ENCODE data around the gene ICAM3.
A peak's percentile ranks its signal among the peaks of the same experiment; 100 is the strongest.

The ICAM3 gene

DNA sequence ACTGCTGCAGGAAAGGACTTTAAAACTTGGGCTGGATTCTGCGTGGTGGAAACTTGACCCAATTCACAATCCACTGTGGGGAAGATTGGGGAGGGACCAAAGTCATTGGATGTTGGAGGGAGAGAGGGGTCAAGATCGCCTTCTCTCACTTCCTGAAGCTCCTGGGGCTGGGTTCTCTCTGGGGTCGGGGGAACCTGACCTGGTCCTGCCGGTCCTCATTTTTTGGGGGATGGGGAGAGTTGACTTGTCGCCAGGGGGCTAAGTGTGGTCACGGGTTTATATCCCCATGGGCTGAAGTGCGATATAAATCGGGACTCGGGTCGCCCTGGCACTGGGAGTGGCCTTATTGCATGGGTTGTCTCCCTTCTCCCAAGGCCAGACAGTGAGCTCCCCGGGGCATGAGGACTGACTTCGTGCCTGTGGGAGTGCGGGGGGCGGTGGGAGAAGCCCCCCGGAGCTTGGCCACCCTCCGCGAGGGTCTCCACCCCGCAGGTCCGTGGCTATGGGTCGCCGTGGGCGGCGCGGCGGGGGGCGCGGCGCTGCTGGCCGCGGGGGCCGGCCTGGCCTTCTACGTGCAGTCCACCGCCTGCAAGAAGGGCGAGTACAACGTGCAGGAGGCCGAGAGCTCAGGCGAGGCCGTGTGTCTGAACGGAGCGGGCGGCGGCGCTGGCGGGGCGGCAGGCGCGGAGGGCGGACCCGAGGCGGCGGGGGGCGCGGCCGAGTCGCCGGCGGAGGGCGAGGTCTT is 43.4 kb downstream of the ICAM3 start:
- DNase-seq = no peak
- intact Hi-C loops (cut with DNase I) = no loop called here

- DNase-seq = no peak
- intact Hi-C loops (cut with DNase I) = no loop called here
These were observed 44.0 kb downstream of the ICAM3 start for GRCh38 chr19:10295305-10295846.

- intact Hi-C loops (cut with DNase I) = no loop called here
- DNase-seq = no peak
These were observed 45.1 kb downstream of the ICAM3 start for GRCh38 chr19:10294368-10294697.

GRCh38 chr19:10293637-10294367 is 45.6 kb downstream of the ICAM3 start:
- DNase-seq = no peak
- intact Hi-C loops (cut with DNase I) = no loop called here

GRCh38 chr19:10292789-10293636 is 46.4 kb downstream of the ICAM3 start:
- DNase-seq = no peak
- intact Hi-C loops (cut with DNase I) = no loop called here

DNA sequence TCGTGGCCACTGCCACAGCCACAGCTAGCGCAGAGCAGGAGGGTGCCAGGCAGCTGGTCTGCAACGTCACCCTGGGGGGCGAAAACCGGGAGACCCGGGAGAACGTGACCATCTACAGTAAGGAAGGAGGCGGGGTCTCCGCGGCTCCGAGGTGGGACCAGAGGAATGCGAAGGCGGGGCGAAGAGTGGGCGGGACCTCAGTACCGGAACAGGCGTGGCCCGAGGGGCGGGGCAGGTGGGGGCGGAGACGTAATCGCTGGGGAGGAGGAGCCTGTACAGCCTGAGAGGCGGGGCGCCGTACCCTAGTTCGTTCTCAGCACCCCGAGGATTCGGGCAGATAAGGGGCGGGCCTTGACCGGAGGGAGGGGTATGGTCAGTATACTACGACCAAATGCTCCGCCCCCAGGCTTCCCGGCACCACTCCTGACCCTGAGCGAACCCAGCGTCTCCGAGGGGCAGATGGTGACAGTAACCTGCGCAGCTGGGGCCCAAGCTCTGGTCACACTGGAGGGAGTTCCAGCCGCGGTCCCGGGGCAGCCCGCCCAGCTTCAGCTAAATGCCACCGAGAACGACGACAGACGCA is 47.1 kb downstream of the ICAM3 start:
- peak; percentile 20 to 80 (median 62) for DNase-seq
- intact Hi-C loops (cut with DNase I) = no loop called here

- DNase-seq = no peak
- intact Hi-C loops (cut with DNase I) = no loop called here
These were observed 47.7 kb downstream of the ICAM3 start for GRCh38 chr19:10291554-10292205.

- intact Hi-C loops (cut with DNase I) = no loop called here
- peak; percentile 21 to 92 (median 76) for DNase-seq
These were observed 48.4 kb downstream of the ICAM3 start for GRCh38 chr19:10290876-10291553.

GRCh38 chr19:10290357-10290875 is 49.0 kb downstream of the ICAM3 start:
- intact Hi-C loops (cut with DNase I) = no loop called here
- DNase-seq = peak in 16 of 42 donors; percentile 13 to 56 (median 40)

- intact Hi-C loops (cut with DNase I) = no loop called here
- DNase-seq = peak; percentile 21 to 90 (median 73)
These were observed 49.5 kb downstream of the ICAM3 start, which contains the start of gene ICAM5 for GRCh38 chr19:10289836-10290356. ICAM5 (plus strand) TSS chr19:10289952; CDS start chr19:10290044, 92 bp downstream.

DNA sequence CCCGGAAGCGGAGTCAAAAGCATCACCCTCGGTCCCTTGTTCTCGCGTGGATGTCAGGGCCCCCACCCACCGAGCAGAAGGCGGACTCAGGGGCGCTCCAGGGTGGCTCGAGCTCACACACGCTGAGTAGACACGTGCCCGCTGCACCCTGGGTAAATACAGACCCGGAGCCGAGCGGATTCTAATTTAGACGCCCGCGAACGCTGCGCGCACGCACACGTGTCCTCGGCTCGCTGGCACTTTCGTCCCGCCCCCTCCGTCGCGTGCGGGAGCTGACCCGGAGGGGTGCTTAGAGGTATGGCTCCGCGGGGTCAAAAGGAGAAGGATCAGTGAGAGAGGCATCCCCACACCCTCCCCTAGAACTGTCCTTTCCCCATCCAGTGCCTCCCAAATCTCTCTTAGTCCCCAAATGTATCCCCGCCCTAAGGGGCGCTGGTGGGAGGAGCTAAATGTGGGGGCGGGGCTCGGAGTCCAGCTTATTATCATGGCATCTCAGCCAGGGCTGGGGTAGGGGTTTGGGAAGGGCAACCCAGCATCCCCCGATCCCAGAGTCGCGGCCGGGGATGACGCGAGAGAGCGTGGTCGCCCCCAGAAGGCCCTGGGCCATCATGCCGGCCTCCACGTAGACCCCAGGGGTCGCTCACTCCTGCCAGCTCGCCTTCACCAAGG is 50.1 kb downstream of the ICAM3 start:
- intact Hi-C loops (cut with DNase I) = no loop called here
- peak in 39 of 42 donors; percentile 23 to 82 (median 64) for DNase-seq

GRCh38 chr19:10288662-10289166 is 50.7 kb downstream of the ICAM3 start:
- DNase-seq = peak; percentile 42 to 88 (median 68)
- intact Hi-C loops (cut with DNase I) = no loop called here

- intact Hi-C loops (cut with DNase I) = no loop called here
- DNase-seq = no peak
These were observed 52.4 kb downstream of the ICAM3 start, which contains the start of gene ICAM4 for GRCh38 chr19:10286803-10287737. ICAM4 (plus strand) TSS chr19:10286955; CDS start chr19:10287013, 58 bp downstream.

GRCh38 chr19:10285393-10285792 is 54.0 kb downstream of the ICAM3 start:
- intact Hi-C loops (cut with DNase I) = no loop called here

DNA sequence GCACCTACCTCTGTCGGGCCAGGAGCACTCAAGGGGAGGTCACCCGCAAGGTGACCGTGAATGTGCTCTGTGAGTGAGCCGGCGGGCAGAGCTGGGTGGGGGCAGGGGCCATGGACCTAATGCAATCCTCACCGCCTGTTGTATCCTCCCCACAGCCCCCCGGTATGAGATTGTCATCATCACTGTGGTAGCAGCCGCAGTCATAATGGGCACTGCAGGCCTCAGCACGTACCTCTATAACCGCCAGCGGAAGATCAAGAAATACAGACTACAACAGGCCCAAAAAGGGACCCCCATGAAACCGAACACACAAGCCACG is 54.5 kb downstream of the ICAM3 start:
- DNase-seq = no peak
- intact Hi-C loops (cut with DNase I) = no loop called here

More at GRCh38 chr19:10285393-10285792, 54.0 kb downstream of the ICAM3 start:
- DNase-seq = no peak
